ENCODE data around the gene NACA2. TPM values are rescaled to one million over a fixed set of nuclear protein-coding genes. Genes with fewer than 3 reads are reported as not detected.
"Not testable (repeated sequence)": the region's sequence is repeated elsewhere in the genome, so short reads cannot be mapped to it uniquely, and the experiment has no call there.

Gene NACA2
- total RNA-seq, 1 donor = not detected

- TF ChIP-seq, protein P1, sequence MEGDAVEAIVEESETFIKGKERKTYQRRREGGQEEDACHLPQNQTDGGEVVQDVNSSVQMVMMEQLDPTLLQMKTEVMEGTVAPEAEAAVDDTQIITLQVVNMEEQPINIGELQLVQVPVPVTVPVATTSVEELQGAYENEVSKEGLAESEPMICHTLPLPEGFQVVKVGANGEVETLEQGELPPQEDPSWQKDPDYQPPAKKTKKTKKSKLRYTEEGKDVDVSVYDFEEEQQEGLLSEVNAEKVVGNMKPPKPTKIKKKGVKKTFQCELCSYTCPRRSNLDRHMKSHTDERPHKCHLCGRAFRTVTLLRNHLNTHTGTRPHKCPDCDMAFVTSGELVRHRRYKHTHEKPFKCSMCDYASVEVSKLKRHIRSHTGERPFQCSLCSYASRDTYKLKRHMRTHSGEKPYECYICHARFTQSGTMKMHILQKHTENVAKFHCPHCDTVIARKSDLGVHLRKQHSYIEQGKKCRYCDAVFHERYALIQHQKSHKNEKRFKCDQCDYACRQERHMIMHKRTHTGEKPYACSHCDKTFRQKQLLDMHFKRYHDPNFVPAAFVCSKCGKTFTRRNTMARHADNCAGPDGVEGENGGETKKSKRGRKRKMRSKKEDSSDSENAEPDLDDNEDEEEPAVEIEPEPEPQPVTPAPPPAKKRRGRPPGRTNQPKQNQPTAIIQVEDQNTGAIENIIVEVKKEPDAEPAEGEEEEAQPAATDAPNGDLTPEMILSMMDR (IDR thresholded peaks at IDR 0.05; ENCODE audit: insufficient read depth, low read length) = no peak
- no peak overlapping the region for H3K4me3 ChIP-seq (ENCODE audit: low read depth, low read length)
- DNase-seq (ENCODE audit: low read depth) = no peak
Measured at GRCh38 chr17:61567045-61567802, 23.8 kb downstream of the NACA2 start.

DNA sequence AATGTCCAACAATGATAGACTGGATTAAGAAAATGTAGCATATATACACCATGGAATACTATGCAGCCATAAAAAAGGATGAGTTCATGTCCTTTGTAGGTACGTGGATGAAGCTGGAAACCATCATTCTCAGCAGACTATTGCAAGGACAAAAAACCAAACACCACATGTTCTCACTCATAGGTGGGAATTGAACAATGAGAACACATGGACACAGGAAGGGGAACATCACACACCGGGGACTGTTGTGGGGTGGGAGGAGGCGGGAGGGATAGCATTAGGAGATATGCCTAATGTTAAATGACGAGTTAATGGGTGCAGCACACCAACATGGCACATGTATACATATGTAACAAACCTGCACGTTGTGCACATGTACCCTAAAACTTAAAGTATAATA, 24.6 kb downstream of the NACA2 start:
- not testable (repeated sequence) for DNase-seq (ENCODE audit: low read depth); H3K4me3 ChIP-seq (ENCODE audit: low read depth, low read length)

DNA sequence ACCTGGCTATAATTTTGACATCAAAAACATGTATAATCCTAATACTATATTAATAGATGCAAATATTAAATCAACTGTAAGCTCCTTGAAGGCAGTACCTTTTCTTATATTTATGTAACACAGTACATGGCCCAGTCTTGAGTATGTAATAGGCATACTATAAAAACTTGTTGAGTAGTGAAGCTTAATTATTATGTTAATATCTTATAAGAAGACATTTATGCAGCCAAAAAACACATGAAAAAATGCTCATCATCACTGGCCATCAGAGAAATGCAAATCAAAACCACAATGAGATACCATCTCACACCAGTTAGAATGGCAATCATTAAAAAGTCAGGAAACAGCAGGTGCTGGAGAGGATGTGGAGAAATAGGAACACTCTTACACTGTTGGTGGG, 25.2 kb downstream of the NACA2 start:
- DNase-seq (ENCODE audit: low read depth); H3K4me3 ChIP-seq (ENCODE audit: low read depth, low read length): not testable (repeated sequence)

- TF ChIP-seq, protein P1 (IDR thresholded peaks at IDR 0.05; ENCODE audit: insufficient read depth, low read length) = no peak
- DNase-seq (ENCODE audit: low read depth) = no peak
- no peak overlapping the region for H3K4me3 ChIP-seq (ENCODE audit: low read depth, low read length)
Measured at GRCh38 chr17:61565213-61565612, 25.8 kb downstream of the NACA2 start.

- DNase-seq (ENCODE audit: low read depth) = no peak
- TF ChIP-seq, protein P1 (IDR thresholded peaks at IDR 0.05; ENCODE audit: insufficient read depth, low read length) = no peak
Measured at GRCh38 chr17:61562287-61562686, 28.7 kb downstream of the NACA2 start.

GRCh38 chr17:61561354-61561753, 29.7 kb downstream of the NACA2 start:
- TF ChIP-seq, protein P1 (IDR thresholded peaks at IDR 0.05; ENCODE audit: insufficient read depth, low read length) = no peak
- DNase-seq (ENCODE audit: low read depth) = no peak
- H3K4me3 ChIP-seq (ENCODE audit: low read depth, low read length) = no peak overlapping the region

More at GRCh38 chr17:61562287-61562686, 28.7 kb downstream of the NACA2 start:
- H3K4me3 ChIP-seq (ENCODE audit: low read depth, low read length) = no peak overlapping the region

GRCh38 chr17:61560071-61560470, 30.9 kb downstream of the NACA2 start:
- TF ChIP-seq, protein P1 (IDR thresholded peaks at IDR 0.05; ENCODE audit: insufficient read depth, low read length) = no peak
- H3K4me3 ChIP-seq (ENCODE audit: low read depth, low read length) = no peak overlapping the region
- DNase-seq (ENCODE audit: low read depth) = no peak
